Measurements from ENCODE around the gene DPP9.
"Not testable (repeated sequence)": the region's sequence is repeated elsewhere in the genome, so short reads cannot be mapped to it uniquely, and the experiment has no call there.

The DPP9 gene

DNA sequence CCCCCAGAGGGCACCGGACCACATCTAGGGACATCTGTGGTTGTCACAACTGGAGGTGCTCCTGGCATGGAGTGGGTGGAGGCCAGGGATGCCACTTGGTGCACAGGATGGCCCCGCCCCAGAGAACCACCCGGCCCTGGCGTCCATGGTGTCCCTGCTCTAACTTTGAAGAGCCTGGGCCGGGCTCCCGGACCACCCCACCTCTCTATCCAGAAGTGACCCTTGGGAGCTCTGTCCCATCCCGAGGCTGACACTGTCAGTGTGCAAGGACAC is 30.6 kb downstream of the DPP9 start:
- no peak for DNase-seq (ENCODE audit: low read depth, low spot score)
- no peak overlapping the region for H3K4me3 ChIP-seq (ENCODE audit: low read length)

GRCh38 chr19:4692251-4693077 is 31.2 kb downstream of the DPP9 start:
- H3K4me3 ChIP-seq (ENCODE audit: low read length), result no peak overlapping the region

GRCh38 chr19:4691373-4691772 is 32.3 kb downstream of the DPP9 start:
- no peak for DNase-seq (ENCODE audit: low read depth, low spot score)
- no peak overlapping the region for H3K4me3 ChIP-seq (ENCODE audit: low read length)

More at GRCh38 chr19:4692251-4693077, 31.2 kb downstream of the DPP9 start:
- DNase-seq (ENCODE audit: low read depth, low spot score), result no peak

DNA sequence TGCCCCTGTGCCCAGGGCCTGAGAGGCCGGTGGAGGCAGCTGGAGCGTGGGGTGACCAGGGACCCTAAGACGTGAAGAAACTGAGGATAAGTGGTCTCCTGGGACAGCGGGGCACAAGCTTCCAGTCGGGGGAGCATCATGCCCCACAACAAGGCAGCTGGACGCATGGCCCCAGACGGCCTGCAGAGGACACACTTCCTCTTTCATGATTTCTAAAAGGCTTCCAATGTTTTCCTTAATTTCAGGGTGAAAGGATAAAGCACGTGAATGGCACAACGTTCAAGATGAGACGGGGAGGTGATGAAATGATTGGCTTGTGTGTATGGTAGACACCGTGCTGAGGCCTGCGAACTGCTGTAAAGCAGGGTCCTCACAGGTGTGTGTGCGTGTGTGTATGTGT is 33.3 kb downstream of the DPP9 start:
- DNase-seq (ENCODE audit: low read depth, low spot score), result no peak
- H3K4me3 ChIP-seq (ENCODE audit: low read length), result no peak overlapping the region

- DNase-seq (ENCODE audit: low read depth, low spot score), result no peak
- no peak overlapping the region for H3K4me3 ChIP-seq (ENCODE audit: low read length)
These were observed 34.2 kb downstream of the DPP9 start for GRCh38 chr19:4689403-4689802.

DNA sequence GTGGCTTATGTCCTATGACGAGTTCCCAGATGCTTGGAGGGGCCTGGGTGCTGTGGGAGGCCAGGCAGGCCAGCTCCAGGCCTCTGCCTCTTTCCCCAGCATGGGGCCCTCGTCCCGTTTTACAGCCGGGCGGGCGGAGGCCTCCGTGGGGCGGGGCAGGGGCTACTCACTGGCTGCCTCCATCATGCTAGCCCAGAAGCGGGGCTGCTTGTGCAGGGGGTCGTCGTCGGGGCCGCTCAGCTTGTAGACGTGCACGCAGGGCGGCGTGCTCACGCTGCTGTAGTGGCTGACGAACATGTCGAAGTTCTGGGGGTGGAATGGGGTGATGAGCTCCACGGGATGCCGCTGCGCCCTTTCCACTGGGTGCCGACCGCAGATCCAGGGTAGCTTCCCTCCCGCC is 35.1 kb downstream of the DPP9 start:
- H3K4me3 ChIP-seq (ENCODE audit: low read length), result no peak overlapping the region
- no peak for DNase-seq (ENCODE audit: low read depth, low spot score)

DNA sequence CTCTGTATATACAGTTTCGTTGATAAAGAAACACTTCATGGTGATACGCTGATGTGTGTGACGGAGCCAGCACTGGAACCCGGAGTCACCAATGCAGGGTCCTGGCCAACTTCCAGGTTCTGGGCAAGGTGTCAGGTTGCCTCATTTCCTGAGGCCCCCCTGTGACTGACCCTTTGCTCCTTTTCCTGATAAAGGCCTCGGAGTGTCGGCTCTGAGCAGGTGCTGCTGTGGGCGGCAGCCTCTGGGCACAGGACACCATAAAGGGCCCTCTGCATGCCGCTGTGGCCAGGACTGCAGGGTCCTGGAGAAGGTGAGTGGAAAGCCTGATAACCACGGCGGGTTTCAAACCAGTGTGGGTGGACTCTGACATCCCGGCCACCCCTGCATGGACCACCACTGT is 36.2 kb downstream of the DPP9 start:
- no peak for DNase-seq (ENCODE audit: low read depth, low spot score)
- H3K4me3 ChIP-seq (ENCODE audit: low read length), result no peak overlapping the region

- H3K4me3 ChIP-seq (ENCODE audit: low read length), result no peak overlapping the region
- no peak for DNase-seq (ENCODE audit: low read depth, low spot score)
These were observed 36.9 kb downstream of the DPP9 start for GRCh38 chr19:4686700-4687099.

DNA sequence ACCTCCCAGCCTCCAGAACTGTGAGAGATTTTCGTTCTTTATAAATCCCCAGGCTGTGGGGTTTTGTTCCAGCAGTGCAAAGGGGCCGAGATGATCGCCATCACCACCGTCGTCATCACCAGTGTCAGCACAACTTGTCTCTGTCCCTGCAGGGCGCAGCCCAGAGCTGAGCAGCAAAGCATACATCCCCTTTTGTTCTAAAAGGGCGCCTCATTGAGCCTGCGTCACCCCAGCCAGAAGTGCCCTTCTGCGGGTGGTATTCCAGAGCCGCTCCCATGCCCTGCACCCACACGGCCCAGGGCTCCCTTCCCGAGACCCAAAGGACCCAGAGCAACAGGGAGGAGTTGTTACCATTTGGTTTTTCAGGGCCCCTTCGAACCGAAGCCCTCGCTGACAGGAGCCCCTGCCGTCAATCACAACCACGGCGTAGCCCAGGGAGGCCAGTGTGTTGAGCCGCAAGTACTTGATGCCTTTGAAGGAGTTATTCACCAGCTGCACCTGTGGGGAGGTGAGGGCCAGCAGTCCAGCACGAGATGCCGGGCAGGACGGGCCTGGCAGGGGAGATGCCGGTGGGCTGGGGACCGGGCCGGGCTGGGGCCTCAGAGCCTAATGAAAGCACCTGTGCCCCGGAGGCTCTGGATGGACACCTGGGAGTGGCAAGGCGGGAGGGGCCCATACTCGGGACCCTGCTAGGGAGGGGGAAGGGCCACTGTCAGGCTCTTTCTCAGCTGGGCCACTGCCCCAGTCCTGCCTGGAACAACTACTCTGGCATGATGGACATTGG is 39.1 kb downstream of the DPP9 start:
- no peak overlapping the region for H3K4me3 ChIP-seq (ENCODE audit: low read length)
- DNase-seq (ENCODE audit: low read depth, low spot score), result no peak

- no peak for DNase-seq (ENCODE audit: low read depth, low spot score)
- H3K4me3 ChIP-seq (ENCODE audit: low read length), result no peak overlapping the region
These were observed 41.0 kb downstream of the DPP9 start for GRCh38 chr19:4682417-4683200.

DNA sequence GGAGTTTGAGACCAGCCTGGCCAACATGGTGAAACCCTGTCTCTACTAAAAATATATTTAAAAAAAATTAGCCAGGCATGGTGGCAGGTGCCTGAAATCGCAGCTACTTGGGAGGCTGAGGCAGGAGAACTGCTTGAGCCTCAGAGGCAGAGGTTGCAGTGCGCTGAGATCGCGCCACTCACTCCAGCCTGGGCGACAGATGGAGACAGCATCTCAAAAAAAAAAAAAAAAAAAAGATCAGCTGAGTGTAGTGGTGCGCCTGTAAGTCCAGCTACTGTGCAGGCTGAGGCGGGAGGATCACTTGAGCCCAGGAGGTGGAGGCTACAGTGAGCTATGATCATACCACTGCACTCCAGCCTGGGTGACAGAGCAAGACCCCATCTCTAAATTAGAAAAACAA is 43.6 kb downstream of the DPP9 start:
- not testable (repeated sequence) for H3K4me3 ChIP-seq (ENCODE audit: low read length); DNase-seq (ENCODE audit: low read depth, low spot score)

GRCh38 chr19:4678881-4679790 is 44.5 kb downstream of the DPP9 start:
- DNase-seq (ENCODE audit: low read depth, low spot score), result no peak
- H3K4me3 ChIP-seq (ENCODE audit: low read length), result no peak overlapping the region

DNA sequence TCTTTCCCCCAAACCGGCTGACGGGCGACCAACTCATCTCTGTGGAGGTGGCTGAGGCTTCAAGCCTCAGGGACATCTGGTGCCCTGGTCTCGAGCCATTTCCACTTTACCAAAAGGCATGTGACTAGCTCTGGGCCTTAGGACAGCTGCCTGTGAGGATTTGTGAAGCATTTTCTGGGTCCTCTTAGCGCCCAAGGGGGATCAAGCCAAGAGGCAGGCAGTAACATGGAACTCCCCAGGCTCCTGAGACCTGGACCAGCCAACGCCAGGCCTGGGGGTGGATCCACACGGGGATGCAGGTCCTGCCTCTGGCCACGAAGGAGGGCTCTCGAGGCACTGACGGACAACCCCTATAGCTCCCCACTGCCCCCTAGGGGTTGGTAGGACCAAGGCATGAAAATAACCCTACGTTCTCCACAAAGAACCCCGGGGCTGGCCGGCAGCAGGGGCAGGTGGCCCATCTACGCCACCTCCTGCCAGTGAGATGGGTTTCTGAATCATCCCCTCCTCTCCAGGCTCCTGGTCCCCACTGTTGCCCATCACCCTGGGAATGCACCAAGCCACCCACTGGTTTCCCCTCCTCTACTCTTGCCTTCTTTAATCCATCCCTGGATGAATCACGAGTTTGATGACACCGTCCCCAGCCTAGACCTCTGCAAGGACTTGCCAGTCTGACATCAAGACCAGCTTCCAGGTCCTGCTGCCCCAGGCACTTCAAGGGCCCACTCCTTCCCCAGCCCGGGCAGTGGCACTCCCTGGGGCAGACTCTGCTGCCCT is 46.5 kb downstream of the DPP9 start:
- H3K4me3 ChIP-seq (ENCODE audit: low read length), result no peak overlapping the region
- DNase-seq (ENCODE audit: low read depth, low spot score), result no peak

DNA sequence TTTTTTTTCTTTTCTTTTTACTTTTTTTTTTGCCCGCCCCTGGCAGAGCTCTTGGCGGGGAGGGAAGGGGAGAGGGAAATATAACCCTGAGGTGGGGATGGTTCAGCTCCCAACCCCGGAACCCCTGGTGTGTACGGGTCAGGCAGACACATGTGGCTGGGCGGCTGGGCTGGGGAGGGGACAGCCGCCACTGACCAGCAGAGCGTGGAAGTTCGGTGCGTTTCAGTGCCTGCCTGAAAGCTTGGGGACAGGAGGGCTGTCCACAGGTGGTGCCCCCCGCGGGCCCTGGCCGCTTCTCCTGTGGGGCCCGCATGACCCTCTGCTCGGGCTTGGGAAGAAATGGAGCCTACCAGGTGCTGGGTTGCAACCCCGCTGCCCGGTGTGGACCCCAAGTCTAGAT is 48.3 kb downstream of the DPP9 start:
- no peak overlapping the region for H3K4me3 ChIP-seq (ENCODE audit: low read length)
- no peak for DNase-seq (ENCODE audit: low read depth, low spot score)

DNA sequence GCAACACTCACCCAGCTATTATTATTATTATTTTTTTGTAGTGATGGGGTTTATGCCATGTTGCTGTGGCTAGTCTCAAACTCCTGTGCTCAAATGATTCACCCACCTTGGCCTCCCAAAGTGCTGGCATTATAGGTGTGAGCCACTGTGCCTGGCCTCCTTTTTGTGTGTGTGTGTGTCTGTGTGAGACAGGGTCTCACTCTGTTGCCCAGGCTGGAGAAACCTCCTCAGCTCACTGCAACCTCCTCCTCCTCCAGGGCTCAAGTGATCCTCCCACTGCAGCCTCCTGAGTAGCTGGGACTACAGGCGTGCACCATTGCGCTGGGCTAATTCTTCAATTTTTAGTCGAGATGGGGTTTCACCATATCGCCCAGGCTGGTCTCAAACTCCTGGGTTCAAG is 49.9 kb downstream of the DPP9 start:
- no peak overlapping the region for H3K4me3 ChIP-seq (ENCODE audit: low read length)
- no peak for DNase-seq (ENCODE audit: low read depth, low spot score)

GRCh38 chr19:4673216-4673615 is 50.4 kb downstream of the DPP9 start:
- H3K4me3 ChIP-seq (ENCODE audit: low read length), result no peak overlapping the region
- DNase-seq (ENCODE audit: low read depth, low spot score), result no peak

- DNase-seq (ENCODE audit: low read depth, low spot score), result no peak
- H3K4me3 ChIP-seq (ENCODE audit: low read length), result no peak overlapping the region
These were observed 52.3 kb downstream of the DPP9 start for GRCh38 chr19:4671185-4671851.
